ENCODE results near the gene ANHX.
"Not testable (repeated sequence)": the region's sequence is repeated elsewhere in the genome, so short reads cannot be mapped to it uniquely, and the experiment has no call there.

Gene ANHX

DNA sequence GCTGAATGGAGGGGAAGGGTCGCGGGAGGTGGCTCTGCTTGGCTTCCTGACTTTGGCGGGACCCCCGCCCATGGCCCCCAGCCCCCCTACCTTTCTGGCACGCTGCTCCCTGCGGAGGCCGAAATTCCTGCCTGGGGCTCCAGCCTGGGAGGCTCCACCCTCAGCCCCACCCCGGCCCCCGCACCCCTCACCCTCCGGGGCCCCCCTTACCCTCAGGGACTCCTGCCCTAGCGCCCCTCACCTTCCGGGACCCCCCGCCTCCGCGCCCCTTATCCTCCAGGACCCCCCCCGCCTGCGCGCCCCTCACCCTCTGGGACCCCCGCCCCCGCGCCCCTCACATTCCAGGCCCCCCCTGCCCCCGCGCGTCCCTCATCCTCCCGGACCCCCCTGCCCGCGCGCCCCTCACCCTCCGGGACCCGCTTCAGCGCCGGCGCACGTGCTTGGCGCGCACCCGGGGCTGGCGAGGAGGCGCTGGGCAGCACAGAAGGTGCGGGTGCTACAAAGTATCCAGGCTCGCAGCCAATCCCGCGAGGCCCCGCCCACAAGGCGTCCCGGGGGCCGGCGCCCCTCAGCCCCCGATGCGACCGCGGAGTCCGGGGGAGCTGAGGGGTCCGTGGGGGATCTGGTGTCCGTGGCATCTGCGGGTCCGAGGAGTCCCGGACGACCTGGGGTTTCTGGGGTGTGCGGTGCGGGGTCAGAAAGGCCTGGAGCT, at the start of gene ANHX:
Gene ANHX, minus strand, starts transcription at position 477 of the 712 bp plus-strand sequence. CDS start 1,521 bp downstream, outside the sequence.
- DNase-seq = no peak

DNA sequence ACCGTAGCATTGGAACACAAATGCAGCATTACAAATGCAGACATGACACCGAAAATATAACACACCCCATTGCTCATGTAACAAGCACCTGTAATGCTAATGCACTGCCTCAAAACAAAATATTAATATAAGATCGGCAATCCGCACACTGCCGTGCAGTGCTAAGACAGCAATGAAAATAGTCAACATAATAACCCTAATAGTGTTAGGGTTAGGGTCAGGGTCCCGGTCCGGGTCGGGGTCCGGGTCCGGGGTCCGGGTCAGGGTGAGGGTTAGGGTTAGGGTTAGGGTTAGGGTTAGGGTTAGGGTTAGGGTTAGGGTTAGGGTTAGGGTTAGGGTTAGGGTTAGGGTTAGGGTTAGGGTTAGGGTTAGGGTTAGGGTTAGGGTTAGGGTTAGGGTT, 29.0 kb upstream of the ANHX start:
- DNase-seq = not testable (repeated sequence)

DNA sequence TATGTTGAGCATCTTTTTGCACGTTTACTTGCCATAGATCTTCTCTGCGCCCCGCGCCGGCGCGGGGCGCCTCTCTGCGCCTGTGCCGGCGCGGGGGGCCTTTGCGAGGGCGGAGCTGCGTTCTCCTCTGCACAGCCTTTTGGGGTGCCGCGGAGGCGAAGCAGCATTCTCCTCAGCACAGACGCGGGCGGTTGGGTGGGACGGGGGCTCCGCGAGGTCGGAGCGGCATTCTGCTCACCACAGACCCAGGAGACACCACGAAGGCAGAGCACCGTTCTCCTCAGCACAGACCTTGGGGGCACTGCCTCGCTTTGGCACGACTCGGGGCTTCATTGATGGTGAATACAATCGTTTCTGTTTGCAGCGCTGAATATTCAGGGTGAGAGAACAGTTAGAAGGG, 28.5 kb upstream of the ANHX start:
- no peak for DNase-seq

DNA sequence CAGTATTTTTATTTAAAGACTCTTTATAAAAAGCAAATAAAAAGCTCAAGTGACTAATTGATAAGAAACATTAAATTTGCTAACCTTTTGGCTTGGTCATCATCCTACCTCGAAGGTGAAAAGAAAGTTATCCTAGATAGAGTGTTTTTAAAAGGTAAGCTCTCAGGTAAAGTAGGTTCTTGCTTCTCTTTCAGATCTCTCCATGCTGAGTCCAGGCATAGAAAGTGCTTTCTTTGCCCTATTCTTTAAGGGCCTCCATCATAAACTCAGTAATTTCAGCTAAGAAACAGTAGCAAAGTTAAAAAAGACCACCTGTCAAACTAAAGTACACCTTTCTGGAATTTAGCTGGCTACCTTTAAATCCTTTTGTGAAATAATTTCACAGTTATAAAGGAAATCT, 20.6 kb upstream of the ANHX start:
- DNase-seq = no peak

DNA sequence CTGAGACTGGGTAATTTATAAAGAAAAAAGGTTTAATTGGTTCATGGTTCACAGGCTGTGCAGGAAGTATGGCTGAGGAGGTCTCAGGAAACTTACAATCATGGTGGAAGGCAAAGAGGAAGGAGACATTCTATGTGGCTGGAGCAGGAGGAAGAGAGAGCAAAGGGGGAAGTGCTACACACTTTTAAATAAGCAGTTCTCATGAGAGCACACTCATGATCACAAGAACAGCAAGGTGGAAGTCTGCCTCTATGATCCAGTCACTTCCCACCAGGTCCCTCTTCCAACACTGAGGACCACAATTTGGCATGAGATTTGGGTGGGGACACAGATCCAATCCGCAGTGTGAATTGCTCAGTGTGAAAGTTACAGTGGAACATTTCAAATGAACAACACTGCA, 20.2 kb upstream of the ANHX start:
- not testable (repeated sequence) for DNase-seq

DNA sequence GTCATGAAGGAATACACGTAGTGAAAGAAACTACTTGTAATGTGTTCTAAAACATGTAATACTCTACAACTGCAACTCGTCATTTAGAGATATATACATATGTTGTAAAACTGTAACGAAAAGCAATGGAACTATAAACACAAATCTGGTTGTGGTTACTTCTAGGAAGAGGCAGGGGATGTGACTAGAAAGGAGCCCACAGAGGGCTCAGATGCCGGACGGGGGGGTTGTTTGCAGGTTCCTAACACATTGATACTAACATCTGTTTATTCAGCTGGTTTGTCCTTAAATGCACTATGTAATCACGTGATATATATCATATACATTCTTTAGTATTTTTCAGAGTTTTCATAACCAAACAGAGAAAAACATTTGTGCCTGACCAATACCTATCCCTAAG, 16.1 kb upstream of the ANHX start:
- no peak for DNase-seq

DNA sequence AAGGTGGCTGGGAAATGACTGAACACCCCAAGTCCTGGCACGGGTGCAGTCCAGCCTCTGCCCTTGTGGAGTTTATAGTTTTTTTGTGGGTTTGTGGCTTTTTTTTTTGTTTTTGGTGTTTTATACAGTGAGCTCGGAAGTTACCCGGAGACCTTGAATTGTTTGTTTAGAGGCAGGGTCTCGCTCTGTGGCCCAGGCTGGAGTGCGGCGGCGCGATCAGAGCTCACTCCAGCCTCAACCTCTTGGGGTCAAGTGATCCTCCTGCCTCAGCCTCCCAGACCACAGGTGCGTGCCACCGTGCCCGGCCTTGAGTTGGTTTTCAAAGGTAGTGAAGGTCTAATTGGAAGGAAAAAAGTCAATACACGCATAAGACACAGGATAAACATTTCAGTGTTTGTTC, 879 bp upstream of the ANHX start:
- no peak for DNase-seq

DNA sequence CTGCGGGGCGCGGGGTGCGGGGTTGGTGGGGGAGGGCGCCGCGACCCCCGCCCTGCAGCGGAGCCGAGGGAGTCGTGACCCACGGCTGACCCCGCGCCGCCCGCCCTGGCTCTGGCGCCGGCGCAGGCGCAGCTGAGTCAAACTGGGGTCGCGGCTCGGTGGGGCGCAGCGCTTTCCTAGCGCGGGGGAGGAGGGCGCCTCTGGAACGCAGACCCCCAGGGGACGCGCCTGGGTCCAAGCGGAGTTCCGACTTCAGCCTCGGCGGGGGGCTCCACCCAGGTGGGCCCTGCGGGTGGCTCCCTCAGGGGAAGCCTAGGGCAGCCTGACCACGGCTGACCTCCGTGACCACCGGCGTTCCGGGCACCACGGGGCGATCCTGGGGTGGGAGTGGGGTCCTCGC, 467 bp upstream of the ANHX start:
- DNase-seq = no peak

DNA sequence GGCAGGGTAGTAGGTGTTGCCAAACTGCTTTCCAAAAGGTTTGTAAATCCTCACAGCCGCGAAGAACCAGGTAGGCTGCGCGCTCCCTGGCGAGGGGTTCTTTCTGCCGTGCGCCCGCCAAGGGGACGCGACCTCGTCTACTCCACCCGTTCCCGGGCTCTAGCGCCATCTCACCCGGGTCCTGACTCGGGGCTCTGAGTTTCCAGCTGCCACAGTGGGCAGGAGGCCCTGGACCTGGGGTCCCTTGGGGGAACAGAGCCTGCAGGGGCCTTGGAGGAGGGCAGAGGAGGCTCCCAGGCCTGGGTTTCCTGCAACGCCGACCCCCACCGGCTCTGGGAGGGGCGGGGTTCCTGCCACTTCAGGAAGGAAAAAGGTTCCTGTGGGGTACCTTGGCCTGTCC, 706 bp downstream of the ANHX start:
- DNase-seq = no peak

DNA sequence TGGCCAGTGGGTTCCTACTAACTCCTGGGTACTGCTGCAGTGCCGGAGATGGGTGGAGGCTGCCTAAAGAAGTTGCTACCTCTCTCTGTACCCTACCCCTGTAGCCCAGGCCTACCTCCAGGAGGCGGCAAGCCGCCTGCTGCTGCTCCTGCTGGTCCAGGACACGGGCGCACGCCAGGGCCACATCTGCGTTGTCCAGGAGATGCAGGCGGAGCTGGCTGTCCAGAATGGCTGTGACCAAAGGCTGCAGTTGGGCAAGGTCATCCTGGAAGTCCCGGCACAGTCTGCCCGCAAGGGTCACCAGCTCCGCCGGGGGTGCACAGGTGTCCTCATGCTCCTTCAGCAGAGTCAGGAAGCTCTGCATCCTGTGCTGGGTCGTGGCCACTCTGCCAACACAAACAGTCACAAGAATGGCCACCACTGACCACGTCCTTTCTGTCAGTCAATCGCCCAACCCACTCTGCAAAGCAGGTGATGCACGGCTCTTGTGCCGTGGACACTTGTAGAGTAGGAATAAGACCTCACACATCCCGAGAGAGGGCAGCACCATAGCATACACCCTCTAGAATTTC, 1.6 kb downstream of the ANHX start:
- no peak for DNase-seq

DNA sequence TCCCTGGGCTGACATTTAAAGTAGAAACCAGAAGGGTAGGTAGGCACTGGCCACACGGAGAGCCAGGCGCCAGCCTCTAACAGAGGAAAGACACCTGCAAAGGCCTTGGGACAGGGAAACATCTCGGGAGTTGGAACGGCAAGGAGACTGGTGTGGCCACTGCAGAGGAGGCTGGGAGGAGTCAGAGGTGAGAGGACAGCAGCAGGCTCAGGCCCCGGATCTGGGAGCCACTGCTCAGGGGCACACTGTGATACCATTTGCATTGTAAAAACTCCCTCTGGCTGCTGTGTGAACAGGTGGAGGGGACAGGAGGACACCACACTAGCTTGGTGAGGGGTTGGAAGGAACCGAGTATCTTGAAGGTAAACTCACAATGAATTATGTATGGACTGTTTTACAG, 2.7 kb downstream of the ANHX start:
- no peak for DNase-seq

DNA sequence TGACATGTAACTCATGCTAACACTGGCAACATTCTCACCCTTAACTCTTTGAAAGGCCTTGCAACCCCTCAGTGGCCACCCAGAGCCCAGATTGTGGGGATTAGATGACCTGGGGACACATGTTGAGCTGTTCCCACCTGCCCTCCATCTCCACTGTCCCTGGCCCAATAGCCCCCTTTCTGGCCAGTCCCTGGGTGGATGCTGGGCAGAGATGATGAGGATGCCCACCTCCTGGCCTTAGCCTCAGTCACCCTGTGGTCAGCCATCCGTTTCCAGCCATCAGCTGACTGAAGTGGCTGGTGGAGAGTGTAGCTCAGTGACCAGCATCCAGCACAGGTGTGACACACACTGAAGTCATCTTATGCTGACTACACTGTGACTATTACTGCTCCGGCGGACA, 4.7 kb downstream of the ANHX start:
- no peak for DNase-seq

DNA sequence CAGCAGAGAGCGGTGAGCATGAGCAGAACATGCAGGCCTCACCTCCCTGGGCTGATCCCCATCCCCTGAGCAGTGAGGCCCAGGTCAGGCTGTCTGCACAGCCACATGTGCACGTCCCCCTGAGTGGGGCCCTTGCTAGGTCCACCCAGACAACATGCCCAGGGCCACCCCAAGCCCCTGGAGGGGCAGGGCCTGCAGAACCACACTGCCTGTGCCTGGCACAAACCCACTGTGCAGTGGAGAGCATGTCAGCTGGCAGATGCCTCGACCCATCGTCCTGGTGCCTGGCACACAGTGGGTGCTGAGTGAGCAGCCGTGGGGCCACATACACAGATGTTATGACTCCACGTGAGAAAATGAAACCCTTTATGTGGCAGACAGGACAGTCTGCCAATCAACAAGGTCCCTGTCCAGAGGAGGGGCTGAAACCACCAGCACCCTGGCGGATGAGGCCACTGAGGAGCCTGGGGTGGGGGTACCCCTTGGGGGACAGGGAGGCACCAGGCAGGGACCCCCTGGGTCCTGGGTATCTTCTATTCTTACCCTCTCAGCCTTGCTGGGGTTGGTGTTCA, 8.3 kb downstream of the ANHX start:
- no peak for DNase-seq

DNA sequence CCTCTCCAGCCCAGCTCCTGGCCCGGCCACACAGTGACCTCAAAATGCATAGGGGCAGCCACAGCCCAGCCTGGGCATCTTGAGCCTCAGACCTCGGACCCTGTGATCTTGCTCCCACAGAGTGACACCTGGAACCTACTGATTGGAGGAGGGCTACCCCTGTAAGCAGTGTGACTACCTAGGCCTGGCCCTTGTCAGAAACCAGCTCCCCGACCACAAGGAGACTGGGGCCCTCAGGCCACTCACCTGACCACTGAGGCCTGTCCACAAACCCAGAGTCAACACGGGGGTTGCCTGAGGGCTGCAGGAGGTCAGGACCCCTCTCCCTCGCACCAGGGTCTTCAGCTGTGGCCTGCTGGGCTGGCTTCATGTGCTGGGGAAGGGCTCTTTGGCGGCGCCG, 9.0 kb downstream of the ANHX start:
- no peak for DNase-seq

DNA sequence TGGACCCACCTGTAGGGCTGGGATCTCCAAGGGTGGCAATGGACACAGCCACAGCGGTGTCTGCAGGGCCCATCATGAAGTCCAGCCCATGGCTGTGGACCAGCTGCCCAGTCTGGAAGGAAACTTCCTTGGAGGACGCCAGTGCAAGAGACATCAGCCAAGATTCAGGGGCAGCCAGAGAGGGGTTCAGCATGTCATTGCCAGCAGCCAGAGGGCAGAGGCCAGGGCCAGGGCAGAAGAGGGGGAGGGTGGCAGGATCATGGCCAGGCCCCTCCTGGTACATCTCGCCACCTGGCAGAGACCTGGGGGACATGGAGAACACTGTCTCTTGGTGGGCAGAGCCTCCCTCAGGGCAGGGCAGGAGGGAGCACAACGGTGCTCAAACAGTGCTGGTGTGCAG, 10.2 kb downstream of the ANHX start:
- DNase-seq = no peak

DNA sequence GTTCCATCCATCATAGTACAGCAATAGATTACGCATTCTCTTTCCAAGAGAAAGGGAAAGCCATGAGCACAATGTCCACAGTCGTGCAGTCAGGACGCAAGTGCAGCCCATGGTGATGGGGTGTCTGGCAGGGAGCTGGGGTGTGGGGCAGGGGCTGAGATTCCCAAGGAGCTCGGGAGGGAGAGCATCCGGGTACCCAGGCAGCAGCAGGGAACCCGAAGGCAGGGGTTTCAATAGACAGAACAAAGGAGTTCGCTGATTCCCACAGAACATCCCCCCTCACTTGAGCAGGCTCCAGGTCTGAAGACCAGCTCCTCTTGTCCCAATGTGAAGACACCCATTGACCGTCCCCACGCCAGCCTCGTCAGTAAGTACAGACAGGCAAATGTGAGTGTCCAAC, 13.5 kb downstream of the ANHX start:
- no peak for DNase-seq

DNA sequence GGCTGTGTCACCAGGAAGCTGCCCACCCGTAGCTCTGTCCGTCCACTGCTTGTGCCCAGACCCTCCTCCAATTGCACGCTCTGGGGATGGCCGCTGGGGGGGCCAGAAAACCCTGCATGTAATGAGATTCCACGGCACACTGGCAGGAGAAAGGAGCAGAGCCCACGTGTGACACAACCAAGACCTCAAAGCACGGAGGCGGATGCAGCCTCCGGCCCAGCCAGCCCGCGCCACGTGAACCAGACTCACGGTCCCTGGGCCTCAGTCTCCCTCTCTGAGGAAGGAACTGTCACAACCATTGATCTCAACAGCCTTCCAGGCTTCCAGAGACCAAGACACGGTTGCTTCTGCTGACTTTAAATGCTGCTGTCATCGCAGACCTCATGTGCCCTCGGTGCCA, 14.4 kb downstream of the ANHX start:
- DNase-seq = no peak

DNA sequence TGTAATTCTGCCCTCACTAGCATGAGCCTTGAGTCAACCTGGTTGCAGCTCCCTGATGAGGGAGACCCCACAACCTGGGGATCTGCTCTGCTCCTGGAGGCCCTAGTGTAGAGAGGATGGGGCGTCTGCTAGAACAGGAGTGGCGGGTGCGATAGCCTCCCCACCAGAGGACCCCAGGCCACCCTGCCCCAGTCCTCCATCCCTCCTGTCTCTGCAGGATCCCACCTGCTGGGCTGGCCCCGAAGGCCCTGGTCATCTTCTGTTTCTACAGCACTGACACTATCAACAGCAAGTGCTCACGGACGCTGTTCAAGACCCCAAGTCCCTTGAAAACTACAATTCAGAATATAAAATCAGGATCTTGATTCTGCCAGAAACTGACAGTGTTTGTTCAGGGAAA, 15.2 kb downstream of the ANHX start:
- no peak for DNase-seq

DNA sequence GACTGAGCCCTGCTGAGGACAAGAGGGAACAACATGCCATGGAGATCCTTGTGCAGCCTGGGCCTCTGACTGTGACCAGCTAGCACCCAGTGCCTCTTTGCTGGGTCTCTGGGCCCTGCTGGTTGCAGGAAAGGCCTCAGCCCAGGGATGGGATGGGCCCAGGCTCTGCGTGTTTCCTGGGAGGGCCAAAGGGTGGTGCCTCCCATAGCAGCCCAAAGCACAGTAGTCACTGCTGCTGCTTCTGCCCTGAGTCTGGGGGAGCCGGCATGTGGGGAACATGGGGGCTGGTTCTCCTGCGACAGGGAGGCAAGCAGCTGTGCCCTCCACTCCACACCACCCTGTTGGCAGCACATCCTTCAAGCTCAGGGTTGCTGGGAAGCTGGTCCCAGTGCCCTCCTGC, 18.5 kb downstream of the ANHX start:
- no peak for DNase-seq

DNA sequence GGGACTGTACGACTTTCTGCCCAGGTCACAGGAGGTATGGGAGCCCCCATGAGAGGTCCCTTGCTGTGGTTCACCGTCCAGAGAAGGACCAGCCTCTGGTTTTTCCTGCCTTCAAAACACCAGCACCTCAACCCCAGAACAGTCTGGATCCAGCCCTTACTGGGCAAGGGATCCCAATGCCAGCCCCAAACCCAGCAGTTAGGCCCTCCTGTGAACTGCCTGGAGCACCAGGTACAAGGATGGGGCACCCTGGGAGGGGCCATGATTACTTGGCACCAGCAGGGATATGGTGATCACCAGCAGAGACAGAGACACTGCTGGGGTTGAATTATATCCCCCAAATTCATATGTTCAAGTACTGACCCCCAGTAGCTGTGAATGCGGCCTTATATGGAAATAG, 20.0 kb downstream of the ANHX start:
- no peak for DNase-seq

DNA sequence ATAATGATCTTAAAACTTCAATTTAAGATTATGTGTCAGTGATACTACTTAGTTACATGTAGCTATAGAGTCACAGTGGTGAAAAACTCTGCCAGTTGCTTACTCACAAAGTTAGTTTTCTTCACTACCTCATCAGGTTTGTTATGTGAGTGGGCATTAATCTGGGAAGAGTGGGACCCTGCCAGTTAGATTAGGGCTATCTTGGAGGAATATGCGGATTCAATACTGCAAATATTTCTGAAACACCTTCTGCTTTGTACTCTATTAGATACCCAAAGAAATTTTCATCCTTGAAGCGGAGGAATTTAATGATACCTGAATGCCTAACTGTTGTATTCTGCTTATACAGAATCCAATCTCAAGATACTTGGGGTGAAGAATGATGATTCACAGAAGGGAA, 29.3 kb downstream of the ANHX start:
- no peak for DNase-seq

DNA sequence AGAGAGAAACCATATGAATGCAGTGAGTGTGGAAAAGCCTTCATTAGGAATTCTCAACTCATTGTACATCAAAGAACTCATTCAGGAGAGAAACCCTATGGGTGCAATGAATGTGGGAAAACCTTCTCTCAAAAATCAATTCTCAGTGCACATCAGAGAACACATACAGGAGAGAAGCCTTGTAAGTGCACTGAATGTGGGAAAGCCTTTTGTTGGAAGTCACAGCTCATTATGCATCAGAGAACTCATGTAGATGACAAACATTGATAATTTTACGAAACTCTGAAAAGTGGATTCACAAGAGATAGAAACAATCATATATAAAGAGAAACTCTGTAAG, 31.4 kb downstream of the ANHX start:
- no peak for DNase-seq

DNA sequence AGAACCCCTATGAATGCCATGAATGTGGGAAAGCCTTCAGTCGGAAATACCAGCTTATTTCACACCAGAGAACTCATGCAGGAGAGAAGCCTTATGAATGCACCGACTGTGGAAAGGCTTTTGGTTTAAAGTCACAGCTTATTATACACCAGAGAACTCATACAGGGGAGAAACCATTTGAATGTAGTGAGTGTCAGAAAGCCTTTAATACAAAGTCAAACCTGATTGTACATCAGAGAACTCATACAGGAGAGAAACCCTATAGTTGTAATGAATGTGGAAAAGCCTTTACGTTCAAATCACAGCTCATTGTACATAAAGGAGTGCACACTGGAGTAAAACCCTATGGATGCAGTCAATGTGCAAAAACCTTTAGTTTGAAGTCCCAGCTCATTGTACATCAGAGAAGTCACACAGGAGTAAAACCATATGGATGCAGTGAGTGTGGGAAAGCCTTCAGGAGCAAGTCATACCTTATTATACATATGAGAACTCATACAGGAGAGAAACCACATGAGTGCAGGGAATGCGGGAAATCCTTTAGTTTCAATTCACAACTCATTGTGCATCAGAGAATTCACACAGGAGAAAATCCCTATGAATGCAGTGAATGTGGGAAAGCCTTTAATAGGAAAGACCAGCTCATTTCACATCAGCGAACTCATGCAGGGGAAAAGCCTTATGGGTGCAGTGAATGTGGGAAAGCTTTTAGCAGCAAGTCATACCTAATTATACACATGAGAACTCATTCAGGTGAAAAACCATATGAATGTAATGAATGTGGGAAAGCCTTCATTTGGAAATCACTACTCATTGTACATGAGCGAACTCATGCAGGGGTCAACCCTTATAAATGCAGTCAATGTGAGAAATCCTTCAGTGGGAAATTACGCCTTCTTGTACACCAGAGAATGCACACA, 32.1 kb downstream of the ANHX start:
- no peak for DNase-seq

Data from NCI-H1694 (cell line).